HG02870 (cell line): ENCODE results near the gene C3.
A peak's percentile ranks its signal among the peaks of the same experiment; 100 is the strongest.
"Not testable (repeated sequence)": the region's sequence is repeated elsewhere in the genome, so short reads cannot be mapped to it uniquely, and the experiment has no call there.

Source experiments
- ATAC-seq: cut with Tn5 transposase; IDR thresholded peaks from one replicate; pipeline ENCODE4 v1.9.1; 2021; ENCODE audit warnings: mild to moderate bottlenecking, moderate library complexity; ENCODE audit not compliant: unreplicated experiment

C3 gene

GRCh38 chr19:6720369-6721137 is at the start of gene C3:
TSS of gene C3 (minus strand) at chr19:6720650. CDS start at chr19:6720589, 61 bp downstream.
- ATAC-seq, result no peak

GRCh38 chr19:6769006-6769619 is 48.7 kb upstream of the C3 start:
- no peak for ATAC-seq

GRCh38 chr19:6768236-6768785 is 47.9 kb upstream of the C3 start:
- no peak for ATAC-seq

- peak; percentile 75 for ATAC-seq
These were observed 47.1 kb upstream of the C3 start, which contains the start of gene SH2D3A for GRCh38 chr19:6767357-6768235. TSS of gene SH2D3A (minus strand) at chr19:6767435. CDS start at chr19:6763748, 3,687 bp downstream.

- ATAC-seq, result peak; percentile 14
These were observed 46.6 kb upstream of the C3 start for GRCh38 chr19:6767081-6767356.

GRCh38 chr19:6766357-6767080 is 46.1 kb upstream of the C3 start:
- ATAC-seq, result no peak

- no peak for ATAC-seq
These were observed 45.4 kb upstream of the C3 start for GRCh38 chr19:6765738-6766356.

GRCh38 chr19:6762253-6762797 is 41.9 kb upstream of the C3 start:
- ATAC-seq, result not testable (repeated sequence)

- ATAC-seq, result no peak
These were observed 40.7 kb upstream of the C3 start for GRCh38 chr19:6761053-6761676.

GRCh38 chr19:6760606-6761005 is 40.2 kb upstream of the C3 start:
- no peak for ATAC-seq

- ATAC-seq, result no peak
These were observed 34.4 kb upstream of the C3 start for GRCh38 chr19:6754653-6755463.

- no peak for ATAC-seq
These were observed 33.7 kb upstream of the C3 start for GRCh38 chr19:6754136-6754535.

GRCh38 chr19:6753178-6754031 is 33.0 kb upstream of the C3 start:
- ATAC-seq, result peak; percentile 63

GRCh38 chr19:6752256-6753177 is 32.1 kb upstream of the C3 start:
- no peak for ATAC-seq

GRCh38 chr19:6751189-6751588 is 30.7 kb upstream of the C3 start:
- ATAC-seq, result no peak

GRCh38 chr19:6750062-6750461 is 29.6 kb upstream of the C3 start:
- ATAC-seq, result no peak

- ATAC-seq, result not testable (repeated sequence)
These were observed 28.1 kb upstream of the C3 start for GRCh38 chr19:6748543-6748942.
